H1 (cell line): ENCODE results near the gene GABRA4. TPM values are rescaled to one million over a fixed set of nuclear protein-coding genes. Genes with fewer than 3 reads are reported as not detected.

Source experiments
- CTCF ChIA-PET: fragments of 300-600 bp; sonication (Branson Sonifier 250); formaldehyde crosslinking; loops from one replicate; lab custom pipeline; 2021; ENCODE audit not compliant: partially characterized antibody; lab: Charles Lee
- POLR2A ChIA-PET: fragments of 300-600 bp; sonication (Branson Sonifier 250); formaldehyde crosslinking; loops from one replicate; lab custom pipeline; 2021; ENCODE audit warnings: inconsistent platforms; ENCODE audit not compliant: partially characterized antibody; lab: Charles Lee
- DNase-seq, 2 experiments: peaks; one replicate each; pipeline versions ENCODE4 v3.0.0 to v3.0.0-alpha.2; 2010 to 2022; ENCODE audit warnings: low spot score in 2 of 2, low read depth in 1 of 2, mixed read lengths in 1 of 2
- FAIRE-seq: peaks from 2 replicates; lab custom pipeline; 2011; peaks lifted over from hg19 to GRCh38; lab: Jason Lieb, UNC
- H2AFZ ChIP-seq: 2 replicates; pipeline ENCODE4 v1.8.1; 2012; ENCODE audit warnings: low read length, inconsistent platforms
- H2AK5ac ChIP-seq: 2 replicates; pipeline ENCODE4 v1.6.1; 2013; ENCODE audit warnings: low read depth, low read length
- H2BK120ac ChIP-seq: replicated peaks from 2 replicates; pipeline ENCODE3; 2013; ENCODE audit warnings: low read depth, low read length, inconsistent platforms
- H2BK12ac ChIP-seq: 2 replicates; pipeline ENCODE4 v1.6.1; 2013; ENCODE audit warnings: low read depth, low read length
- H2BK15ac ChIP-seq: 2 replicates; pipeline ENCODE4 v1.6.1; 2013; ENCODE audit warnings: low read length
- H2BK20ac ChIP-seq: 2 replicates; pipeline ENCODE4 v1.6.1; 2013; ENCODE audit warnings: low read length
- H2BK5ac ChIP-seq: 2 replicates; pipeline ENCODE4 v1.6.1; 2013; ENCODE audit warnings: low read depth, low read length
- H3K14ac ChIP-seq: 2 replicates; pipeline ENCODE4 v1.6.1; 2013; ENCODE audit warnings: inconsistent platforms; ENCODE audit not compliant: insufficient read length
- H3K18ac ChIP-seq: 2 replicates; pipeline ENCODE4 v1.6.1; 2013; ENCODE audit warnings: low read length; ENCODE audit errors: extremely low read depth
- H3K23ac ChIP-seq: 2 replicates; pipeline ENCODE4 v1.6.1; 2013; ENCODE audit warnings: inconsistent platforms; ENCODE audit not compliant: insufficient read length
- H3K23me2 ChIP-seq: 2 replicates; pipeline ENCODE4 v1.6.1; 2013; ENCODE audit warnings: low read depth, low read length
- H3K27ac ChIP-seq: 2 replicates; pipeline ENCODE4 v1.6.1; 2011; ENCODE audit warnings: low read depth, low read length, inconsistent platforms
- H3K27me3 ChIP-seq, 4 experiments: replicated peaks in 1 of 4; 1 replicate in 1 of 4; 2 replicates in 3 of 4; pipeline versions ENCODE4 v1.6.1 to v1.8.1; 2011 to 2013; ENCODE audit warnings: low read length in 3 of 4, mild to moderate bottlenecking in 3 of 4, inconsistent platforms in 2 of 4, mixed read lengths in 2 of 4, moderate library complexity in 1 of 4; ENCODE audit not compliant: control insufficient read depth in 3 of 4, insufficient read depth in 3 of 4; ENCODE audit errors: extremely low read depth in 1 of 4
- H3K36me3 ChIP-seq, 4 experiments: 2 replicates each; pipeline versions ENCODE4 v1.6.1 to v1.8.1; 2011 to 2013; ENCODE audit warnings: mild to moderate bottlenecking in 4 of 4, low read length in 3 of 4, moderate library complexity in 2 of 4, control low read depth in 1 of 4, inconsistent platforms in 1 of 4; ENCODE audit not compliant: insufficient read depth in 4 of 4, control insufficient read depth in 2 of 4
- H3K4ac ChIP-seq: replicated peaks from 2 replicates; pipeline ENCODE3; 2013; ENCODE audit warnings: low read length, low read depth, mixed read lengths, inconsistent platforms; ENCODE audit not compliant: insufficient read length
- H3K4me1 ChIP-seq, 4 experiments: replicated peaks in 1 of 4; 1 replicate in 1 of 4; 2 replicates in 3 of 4; pipeline versions ENCODE4 v1.6.1 to v1.8.1; 2011 to 2013; ENCODE audit warnings: low read length in 3 of 4, inconsistent platforms in 2 of 4, mixed read lengths in 1 of 4; ENCODE audit not compliant: insufficient read depth in 4 of 4, control insufficient read depth in 3 of 4
- H3K4me2 ChIP-seq, 2 experiments: 2 replicates each; pipeline versions ENCODE4 v1.6.1 to v1.8.1; 2011 to 2013; ENCODE audit warnings: low read depth in 2 of 2, low read length in 2 of 2, control low read depth in 1 of 2, inconsistent platforms in 1 of 2, mild to moderate bottlenecking in 1 of 2; ENCODE audit not compliant: insufficient read depth in 1 of 2
- H3K4me3 ChIP-seq, 4 experiments: fragments of 200-600, 300-600 bp in 1 of 4; sonication (generic), shearing (Covaris generic), sonication (Bioruptor Twin) in 1 of 4; 2 replicates each; pipeline versions ENCODE4 v1.5.1 to v1.8.1; 2011 to 2016; ENCODE audit warnings: low read length in 4 of 4, low read depth in 3 of 4, control low read depth in 2 of 4, inconsistent platforms in 2 of 4, mild to moderate bottlenecking in 2 of 4, mixed read lengths in 1 of 4, moderate library complexity in 1 of 4; ENCODE audit not compliant: insufficient read depth in 2 of 4; ENCODE audit errors: extremely low read depth in 1 of 4
- H3K56ac ChIP-seq: replicated peaks from 2 replicates; pipeline ENCODE3; 2013; ENCODE audit warnings: low read depth, mild to moderate bottlenecking, mixed read lengths, low read length, inconsistent platforms; ENCODE audit not compliant: insufficient read length
- H3K79me1 ChIP-seq: 2 replicates; pipeline ENCODE4 v1.6.1; 2013; ENCODE audit warnings: low read depth, low read length, control low read depth
- H3K79me2 ChIP-seq, 2 experiments: 2 replicates each; pipeline versions ENCODE4 v1.6.1 to v1.8.1; 2012 to 2013; ENCODE audit warnings: low read length in 2 of 2, mild to moderate bottlenecking in 2 of 2, inconsistent platforms in 1 of 2; ENCODE audit not compliant: insufficient read depth in 2 of 2, control insufficient read depth in 1 of 2
- H3K9ac ChIP-seq, 4 experiments: replicated peaks in 1 of 4; 1 replicate in 1 of 4; 2 replicates in 3 of 4; pipeline versions ENCODE4 v1.6.1 to v1.8.1; 2011 to 2013; ENCODE audit warnings: low read depth in 3 of 4, low read length in 3 of 4, control low read depth in 2 of 4, mild to moderate bottlenecking in 2 of 4, moderate library complexity in 2 of 4, inconsistent platforms in 1 of 4; ENCODE audit errors: extremely low read depth in 1 of 4
- H3K9me3 ChIP-seq, 2 experiments: 2 replicates each; pipeline versions ENCODE4 v1.6.1 to v1.8.1; 2012 to 2013; ENCODE audit warnings: mild to moderate bottlenecking in 2 of 2, moderate library complexity in 2 of 2, control low read depth in 1 of 2, inconsistent platforms in 1 of 2, low read depth in 1 of 2, low read length in 1 of 2, mixed read lengths in 1 of 2; ENCODE audit not compliant: insufficient read depth in 2 of 2
- H4K20me1 ChIP-seq, 2 experiments: replicated peaks in 1 of 2; 2 replicates each; pipeline versions ENCODE3 to v1.8.1; 2011 to 2013; ENCODE audit warnings: inconsistent platforms in 2 of 2, low read length in 2 of 2, mild to moderate bottlenecking in 1 of 2; ENCODE audit not compliant: insufficient read depth in 2 of 2, control insufficient read depth in 1 of 2
- H4K5ac ChIP-seq: 2 replicates; pipeline ENCODE4 v1.6.1; 2013; ENCODE audit warnings: low read length, low read depth, mixed read lengths, inconsistent platforms; ENCODE audit not compliant: insufficient read length
- H4K8ac ChIP-seq: 2 replicates; pipeline ENCODE4 v1.8.0; 2013; ENCODE audit warnings: mild to moderate bottlenecking, moderate library complexity, low read length, inconsistent platforms; ENCODE audit not compliant: insufficient read depth; ENCODE audit errors: extremely low read depth
- H4K91ac ChIP-seq: replicated peaks from 2 replicates; pipeline ENCODE3; 2013; ENCODE audit warnings: low read length, mixed read lengths, inconsistent platforms; ENCODE audit not compliant: insufficient read length
- CBX8 ChIP-seq: fragments of 300-800, 300-1000 bp; sonication (generic); IDR thresholded peaks from 2 replicates; pipeline ENCODE4 v1.7.1; 2016; ENCODE audit warnings: low read depth, low read length, borderline replicate concordance
- CTCF ChIP-seq, 3 experiments: IDR thresholded peaks; 1 replicate in 2 of 3; 2 replicates in 1 of 3; pipeline versions ENCODE4 v1.5.1 to v1.6.1; 2011; ENCODE audit warnings: low read length in 3 of 3, mild to moderate bottlenecking in 3 of 3, inconsistent platforms in 2 of 3, low read depth in 1 of 3, moderate library complexity in 1 of 3; ENCODE audit not compliant: insufficient read depth in 1 of 3; ENCODE audit errors: control extremely low read depth in 1 of 3
- KDM1A ChIP-seq: fragments of 200-600, 300-600 bp; sonication (generic); IDR thresholded peaks from 2 replicates; pipeline ENCODE4 v1.7.1; 2016; ENCODE audit warnings: mild to moderate bottlenecking, low read length, borderline replicate concordance
- WGBS, 2 experiments: shearing (Covaris generic) in 1 of 2; methylation state at CpG; one replicate each; pipeline versions ENCODE4 v1.1.6 to v1.1.7; 2013 to 2015; ENCODE audit warnings: low lambda C conversion rate in 2 of 2, mixed read lengths in 2 of 2, inconsistent platforms in 1 of 2, low coverage in 1 of 2, missing lambda C conversion rate in 1 of 2; ENCODE audit not compliant: insufficient replicate concordance in 2 of 2, insufficient coverage in 1 of 2, insufficient read length in 1 of 2; ENCODE audit errors: extremely low coverage in 1 of 2, missing lambda C conversion rate in 1 of 2; 5-methylcytosine and 5-hydroxymethylcytosine counted together
- polyA plus RNA-seq, 7 experiments: library from polyadenylated mRNA; depleted of rRNA in 3 of 7; stranded (reverse) in 5 of 7; unstranded in 2 of 7; fragments of >200 nt in 5 of 7; fragments of 200-250 nt in 2 of 7; gene quantifications; 1 replicate in 5 of 7; 2 replicates in 1 of 7; 4 replicates in 1 of 7; pipeline versions ENCODE4 v1.2.1 to v1.2.3, GENCODE V29; 2011 to 2013; ENCODE audit warnings: missing spikeins in 2 of 7, mixed read lengths in 2 of 7
- total RNA-seq: library from RNA; stranded (reverse); fragmentation: NEBNext Ultra II Directional; extraction: Animal tissue kit (Norgen Biotek cat#: 25700); gene quantifications from 2 replicates; pipeline ENCODE4 v1.2.1, GENCODE V29; 2021

The GABRA4 gene
- total and polyA plus RNA-seq, 2 of the 8 experiments (the other 6 are each of a cell fraction or from before 2014, with no cell fraction given): 0.09 to 0.37 TPM

DNA sequence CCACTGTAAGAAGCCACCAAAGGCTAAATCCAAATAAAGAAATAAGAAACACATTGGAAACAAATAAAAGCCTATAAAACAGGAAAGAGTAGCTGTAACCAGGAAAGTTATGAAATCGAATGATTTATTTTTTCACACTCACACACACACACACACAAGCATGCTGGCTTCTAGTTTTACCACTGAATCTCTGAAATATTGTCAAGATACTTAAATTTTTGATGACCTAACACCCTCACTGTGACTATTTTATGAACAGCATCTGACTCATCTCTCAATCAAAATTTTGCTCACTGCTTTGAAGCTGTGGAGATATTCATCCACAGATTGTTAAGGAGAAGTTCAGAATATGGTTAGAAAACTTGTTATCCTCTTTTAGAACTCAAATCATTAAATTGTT lies 24.1 kb upstream of the GABRA4 start:
- TF ChIP-seq CTCF (IDR thresholded peaks at IDR 0.05; ENCODE audit: control extremely low read depth in 1 of 3, insufficient read depth in 1 of 3, low read depth in 1 of 3, low read length in 3 of 3) (no peak), CBX8 (no peak), KDM1A (no peak)

More for the DNA sequence above, 24.1 kb upstream of the GABRA4 start:
- H3K27ac ChIP-seq: no peak overlapping the region
- ChIA-PET POLR2A (no interaction called here), CTCF (no interaction called here)
- H3K14ac ChIP-seq: no peak overlapping the region
- no peak overlapping the region for H3K4ac ChIP-seq
- no peak overlapping the region for H2AFZ ChIP-seq
- H2BK15ac ChIP-seq: no peak overlapping the region
- H4K8ac ChIP-seq: no peak overlapping the region
- no peak overlapping the region for H2BK12ac ChIP-seq
- no peak overlapping the region for H2BK120ac ChIP-seq
- H2AK5ac ChIP-seq: no peak overlapping the region
- no peaks in the 10 kb centered on the region for H3K79me2 ChIP-seq
- H3K4me3 ChIP-seq: no peak overlapping the region
- H3K18ac ChIP-seq: no peak overlapping the region
- DNase-seq (no peak), FAIRE-seq (no peak)
- no peak overlapping the region for H4K91ac ChIP-seq
- H3K23me2 ChIP-seq: no peaks in the 10 kb centered on the region
- H3K36me3 ChIP-seq: no peaks in the 10 kb centered on the region
- H4K20me1 ChIP-seq: no peaks in the 10 kb centered on the region
- H3K4me1 ChIP-seq: no peaks in the 10 kb centered on the region
- H3K79me1 ChIP-seq: no peaks in the 10 kb centered on the region
- H3K9ac ChIP-seq: no peak overlapping the region
- H3K23ac ChIP-seq: no peak overlapping the region
- H3K9me3 ChIP-seq: no peaks in the 10 kb centered on the region
- H3K4me2 ChIP-seq: no peak overlapping the region
- 100% methylated on average over 1 of the region's 1 CpG; no CpG with 5 or more reads in 1 of the 2 experiments for WGBS, 2 experiments
- no peak overlapping the region for H2BK5ac ChIP-seq
- H4K5ac ChIP-seq: no peak overlapping the region
- H3K27me3 ChIP-seq: no peaks in the 10 kb centered on the region
- H3K56ac ChIP-seq: no peak overlapping the region
- no peak overlapping the region for H2BK20ac ChIP-seq
